Measurements from ENCODE around the gene EEFSEC. TPM values are rescaled to one million over a fixed set of nuclear protein-coding genes. Genes with fewer than 3 reads are reported as not detected.

The EEFSEC gene
- total and polyA plus RNA-seq, 2 of the 8 experiments (the other 6 are each of a cell fraction or from before 2014, with no cell fraction given), result 13.1 to 19.8 TPM

DNA sequence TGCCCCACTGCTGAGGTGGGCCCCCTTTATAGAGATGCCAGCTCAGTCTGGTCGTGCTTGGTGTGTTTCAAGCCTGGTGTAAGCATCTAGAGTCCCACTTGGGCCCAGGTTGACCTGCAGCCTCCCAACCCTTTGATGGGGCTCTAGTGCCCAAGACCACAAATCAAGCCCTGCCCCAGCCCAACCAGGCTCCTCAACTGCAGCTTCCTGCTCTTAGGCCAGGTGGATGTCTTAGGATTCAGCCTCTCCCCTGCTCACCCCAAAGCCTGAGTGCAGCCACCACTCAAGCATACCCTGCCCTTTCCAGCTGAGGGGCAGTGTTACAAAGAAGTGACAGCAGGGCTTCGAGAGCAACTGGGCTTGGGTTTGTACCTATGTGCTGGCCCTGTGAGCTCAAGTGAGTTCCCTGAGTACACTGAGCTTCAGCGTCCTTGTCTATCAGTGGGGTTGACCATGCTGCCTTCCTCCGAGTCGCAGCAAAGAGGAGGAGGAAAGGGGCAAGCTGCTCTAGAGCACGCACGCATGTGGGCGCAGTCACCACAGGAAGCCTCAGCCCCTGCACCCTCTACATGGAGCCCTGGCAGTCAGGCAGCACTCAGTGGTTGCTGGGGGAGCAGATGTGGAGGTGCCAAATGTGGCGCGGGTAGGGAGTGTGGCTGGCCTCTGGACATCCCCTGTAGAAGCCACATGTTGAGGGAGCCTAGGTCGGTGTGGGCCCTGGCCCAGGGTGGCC lies 120.7 kb downstream of the EEFSEC start:
- Histone ChIP-seq H3K18ac (ENCODE audit: extremely low read depth, low read length) (no peak overlapping the region), H4K5ac (ENCODE audit: insufficient read length, low read depth, low read length) (no peak overlapping the region), H3K9me3 (ENCODE audit: insufficient read depth in 2 of 2, low read depth in 1 of 2, low read length in 1 of 2) (no peaks in the 10 kb centered on the region), H3K14ac (ENCODE audit: insufficient read length) (no peak overlapping the region), H2BK20ac (ENCODE audit: low read length) (0 out of 2 replicates have a peak overlapping the region, but pooled peaks have one; percentile 15), H3K23me2 (ENCODE audit: low read depth, low read length) (no peaks in the 10 kb centered on the region), H3K56ac (replicated peaks; ENCODE audit: insufficient read length, low read depth, low read length) (no peak overlapping the region), H3K9ac (replicated peaks in 1 of 4; ENCODE audit: extremely low read depth in 1 of 4, low read depth in 3 of 4, low read length in 3 of 4) (no peak overlapping the region), H3K79me2 (ENCODE audit: control insufficient read depth in 1 of 2, insufficient read depth in 2 of 2, low read length in 2 of 2) (no peaks in the 10 kb centered on the region), H3K23ac (ENCODE audit: insufficient read length) (no peak overlapping the region), H4K20me1 (replicated peaks in 1 of 2; ENCODE audit: control insufficient read depth in 1 of 2, insufficient read depth in 2 of 2, low read length in 2 of 2) (no peaks in the 10 kb centered on the region), H3K4me2 (ENCODE audit: insufficient read depth in 1 of 2, low read depth in 2 of 2, low read length in 2 of 2) (no peak overlapping the region), H3K27ac (ENCODE audit: low read depth, low read length) (no peak overlapping the region), H2BK12ac (ENCODE audit: low read depth, low read length) (peak overlapping the region; percentile 92; the same call in 1 of the 2 replicates), H2BK120ac (replicated peaks; ENCODE audit: low read depth, low read length) (no peak overlapping the region), H2BK5ac (ENCODE audit: low read depth, low read length) (peak overlapping the region; percentile 55), H3K4ac (replicated peaks; ENCODE audit: insufficient read length, low read depth, low read length) (no peak overlapping the region), H3K4me1 (replicated peaks in 1 of 4; ENCODE audit: control insufficient read depth in 3 of 4, insufficient read depth in 4 of 4, low read length in 3 of 4) (peaks cover 10 to 40% (median 22%) of the 10 kb centered on the region in 4 experiments), H3K79me1 (ENCODE audit: low read depth, low read length) (no peaks in the 10 kb centered on the region), H3K4me3 (ENCODE audit: extremely low read depth in 1 of 4, insufficient read depth in 2 of 4, low read depth in 3 of 4, low read length in 4 of 4) (no peak overlapping the region), H2AK5ac (ENCODE audit: low read depth, low read length) (peak overlapping the region; percentile 54; the same call in 1 of the 2 replicates), H3K36me3 (ENCODE audit: control insufficient read depth in 2 of 4, insufficient read depth in 4 of 4, low read length in 3 of 4) (no peaks in the 10 kb centered on the region), H2AFZ (ENCODE audit: low read length) (no peak overlapping the region), H4K91ac (replicated peaks; ENCODE audit: insufficient read length, low read length) (peak overlapping the region; percentile 29), H2BK15ac (ENCODE audit: low read length) (peak overlapping the region; percentile 67; the same call in 1 of the 2 replicates), H4K8ac (ENCODE audit: extremely low read depth, insufficient read depth, low read length) (no peak overlapping the region), H3K27me3 (replicated peaks in 1 of 4; ENCODE audit: control insufficient read depth in 3 of 4, extremely low read depth in 1 of 4, insufficient read depth in 3 of 4, low read length in 3 of 4) (peaks cover 0 to 4% (median 1%) of the 10 kb centered on the region in 4 experiments; a peak in 2 of 7 replicates)
- WGBS, 2 experiments (ENCODE audit: extremely low coverage in 1 of 2, insufficient coverage in 1 of 2, insufficient read length in 1 of 2, insufficient replicate concordance in 2 of 2, low coverage in 1 of 2, low lambda C conversion rate in 2 of 2, missing lambda C conversion rate in 1 of 2), result 85% methylated on average over 7 of the region's 11 CpGs; no CpG with 5 or more reads in 1 of the 2 experiments
- TF ChIP-seq NRF1 (IDR thresholded peaks at IDR 0.05; ENCODE audit: low read depth, low read length) (no peak), CTBP2 (IDR thresholded peaks at IDR 0.05; ENCODE audit: borderline replicate concordance, insufficient read depth, insufficient read length, low read length) (no peak), KDM5A (IDR thresholded peaks at IDR 0.05; ENCODE audit: low read length) (no peak), TEAD4 (IDR thresholded peaks at IDR 0.05; ENCODE audit: low read depth, low read length) (no peak), BRCA1 (IDR thresholded peaks at IDR 0.05; ENCODE audit: low read depth, low read length) (no peak), SP2 (IDR thresholded peaks at IDR 0.05; ENCODE audit: low read length) (no peak), SRF (IDR thresholded peaks at IDR 0.05; ENCODE audit: low read depth, low read length) (no peak), TBP (IDR thresholded peaks at IDR 0.05; ENCODE audit: low read depth, low read length) (no peak)
- TF ChIP-seq, protein P1, sequence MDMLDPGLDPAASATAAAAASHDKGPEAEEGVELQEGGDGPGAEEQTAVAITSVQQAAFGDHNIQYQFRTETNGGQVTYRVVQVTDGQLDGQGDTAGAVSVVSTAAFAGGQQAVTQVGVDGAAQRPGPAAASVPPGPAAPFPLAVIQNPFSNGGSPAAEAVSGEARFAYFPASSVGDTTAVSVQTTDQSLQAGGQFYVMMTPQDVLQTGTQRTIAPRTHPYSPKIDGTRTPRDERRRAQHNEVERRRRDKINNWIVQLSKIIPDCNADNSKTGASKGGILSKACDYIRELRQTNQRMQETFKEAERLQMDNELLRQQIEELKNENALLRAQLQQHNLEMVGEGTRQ (IDR thresholded peaks at IDR 0.05; ENCODE audit: low read length), result no peak
- ChIA-PET POLR2A (ENCODE audit: partially characterized antibody) (interaction anchor here (1.0 kb wide), 1 partner anchor 9 kb away, joined by 3 read pairs; no protein-coding TSS in a partner anchor), CTCF (ENCODE audit: partially characterized antibody) (interaction anchor here (0.6 to 6.1 kb wide), 12 partner anchors 9 to 334 kb away, joined by 3 to 48 read pairs (median 6); no protein-coding TSS in a partner anchor)
- peak in 1 of 2 experiments; percentile 34 for DNase-seq (ENCODE audit: low read depth in 1 of 2, low spot score in 2 of 2)
- no peak for FAIRE-seq
